ENCODE data around the gene TBC1D32.

GRCh38 chr6:121090492-121090891, 243.8 kb downstream of the TBC1D32 start:
- no peak for TF ChIP-seq CTCF (optimal IDR thresholded peaks at IDR 0.05 in 1 of 3, IDR thresholded peaks at IDR 0.05 in 1 of 3, conservative IDR thresholded peaks at IDR 0.05 in 1 of 3; ENCODE audit: extremely low read depth in 1 of 3, insufficient read depth in 2 of 3, low read length in 3 of 3)
- TF ChIP-seq EZH2 (IDR thresholded peaks at IDR 0.05; ENCODE audit: low read length), result no peak
